ENCODE results near the gene ARSI.

DNA sequence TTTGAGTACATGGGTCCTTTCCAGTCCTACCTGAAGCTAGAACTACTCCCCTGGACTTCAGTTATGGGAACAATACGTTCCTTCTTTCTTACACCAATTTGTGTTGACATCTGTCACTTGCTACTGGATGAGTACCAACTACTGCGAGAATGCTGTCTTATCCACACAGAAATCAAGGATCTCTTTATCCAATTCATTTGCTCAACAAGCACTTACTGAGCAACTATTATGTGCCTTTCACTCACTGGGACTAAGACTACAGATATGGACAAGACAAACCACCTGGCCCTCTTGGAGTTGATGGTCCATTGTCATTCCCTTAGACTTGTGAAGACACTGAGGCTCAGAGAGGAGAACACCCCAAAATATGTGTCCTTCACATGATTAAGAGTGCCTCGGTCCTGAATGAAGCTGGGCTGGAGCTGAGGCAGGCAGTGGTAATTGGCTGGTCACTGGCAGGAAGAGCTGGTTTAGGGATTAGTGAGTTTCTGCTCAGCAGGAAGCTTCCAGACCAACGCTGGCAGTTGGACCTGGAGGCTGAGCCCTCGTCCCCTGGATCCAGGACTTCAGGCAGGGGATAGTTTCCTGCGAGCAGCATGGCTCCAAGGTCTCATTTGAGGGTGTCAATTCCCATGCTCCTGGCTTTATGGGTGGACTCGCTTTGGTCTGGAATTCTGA, 8.4 kb upstream of the ARSI start:
- no peak for TF ChIP-seq CTCF (IDR thresholded peaks at IDR 0.05)
- no peak for TF ChIP-seq POLR2AphosphoS5 (IDR thresholded peaks at IDR 0.05)
- no peak for TF ChIP-seq POLR2A (IDR thresholded peaks at IDR 0.05)

Data from upper lobe of left lung (tissue), 4 donors.